H1 (cell line): ENCODE data around the gene COL11A1. TPM values are rescaled to one million over a fixed set of nuclear protein-coding genes. Genes with fewer than 3 reads are reported as not detected.

Experiments used
- CTBP2 ChIP-seq: IDR thresholded peaks from 2 replicates; pipeline ENCODE4 v1.7.0; 2011; ENCODE audit warnings: borderline replicate concordance, mild to moderate bottlenecking, moderate library complexity, mixed read lengths, low read length; ENCODE audit not compliant: insufficient read depth, insufficient read length
- NANOG ChIP-seq: IDR thresholded peaks from 2 replicates; pipeline ENCODE4 v1.6.1; 2011; ENCODE audit warnings: low read length, low read depth, mild to moderate bottlenecking, inconsistent platforms; ENCODE audit not compliant: insufficient read depth, poor library complexity, severe bottlenecking
- polyA plus RNA-seq, 7 experiments: library from polyadenylated mRNA; depleted of rRNA in 3 of 7; stranded (reverse) in 5 of 7; unstranded in 2 of 7; fragments of >200 nt in 5 of 7; fragments of 200-250 nt in 2 of 7; gene quantifications; 1 replicate in 5 of 7; 2 replicates in 1 of 7; 4 replicates in 1 of 7; pipeline versions ENCODE4 v1.2.1 to v1.2.3, GENCODE V29; 2011 to 2013; ENCODE audit warnings: missing spikeins in 2 of 7, mixed read lengths in 2 of 7
- total RNA-seq: library from RNA; stranded (reverse); fragmentation: NEBNext Ultra II Directional; extraction: Animal tissue kit (Norgen Biotek cat#: 25700); gene quantifications from 2 replicates; pipeline ENCODE4 v1.2.1, GENCODE V29; 2021
- TF ChIP-seq, protein P1 (sequence below): fragments of 300-600 bp; sonication (generic); IDR thresholded peaks from 2 replicates; pipeline ENCODE4 v1.7.1; 2012; ENCODE audit warnings: low read length, moderate library complexity, mild to moderate bottlenecking, inconsistent platforms; ENCODE audit not compliant: insufficient replicate concordance

Gene COL11A1
- total and polyA plus RNA-seq, 2 of the 8 experiments (the other 6 are each of a cell fraction or from before 2014, with no cell fraction given) = 4.0 to 27.9 TPM

DNA sequence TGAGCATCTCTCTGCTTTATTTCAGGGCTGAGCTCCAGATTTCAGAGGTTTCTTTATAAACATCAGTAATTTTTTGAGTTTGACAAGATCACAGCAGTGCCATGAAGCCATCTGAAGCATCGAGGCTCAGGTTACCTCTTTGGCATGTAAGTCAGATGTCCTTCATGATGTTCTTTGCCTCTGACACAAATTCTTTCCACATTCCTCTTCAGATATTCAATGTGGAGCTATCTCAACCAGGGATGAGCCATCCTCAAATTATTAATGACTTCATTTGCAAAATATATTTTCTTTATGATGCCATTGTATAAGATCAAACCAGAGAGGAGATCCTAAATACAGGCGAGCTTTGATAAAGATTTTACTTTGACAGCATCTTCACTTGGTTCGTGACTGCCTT lies 256.7 kb downstream of the COL11A1 start (continued):
- TF ChIP-seq, protein P1, sequence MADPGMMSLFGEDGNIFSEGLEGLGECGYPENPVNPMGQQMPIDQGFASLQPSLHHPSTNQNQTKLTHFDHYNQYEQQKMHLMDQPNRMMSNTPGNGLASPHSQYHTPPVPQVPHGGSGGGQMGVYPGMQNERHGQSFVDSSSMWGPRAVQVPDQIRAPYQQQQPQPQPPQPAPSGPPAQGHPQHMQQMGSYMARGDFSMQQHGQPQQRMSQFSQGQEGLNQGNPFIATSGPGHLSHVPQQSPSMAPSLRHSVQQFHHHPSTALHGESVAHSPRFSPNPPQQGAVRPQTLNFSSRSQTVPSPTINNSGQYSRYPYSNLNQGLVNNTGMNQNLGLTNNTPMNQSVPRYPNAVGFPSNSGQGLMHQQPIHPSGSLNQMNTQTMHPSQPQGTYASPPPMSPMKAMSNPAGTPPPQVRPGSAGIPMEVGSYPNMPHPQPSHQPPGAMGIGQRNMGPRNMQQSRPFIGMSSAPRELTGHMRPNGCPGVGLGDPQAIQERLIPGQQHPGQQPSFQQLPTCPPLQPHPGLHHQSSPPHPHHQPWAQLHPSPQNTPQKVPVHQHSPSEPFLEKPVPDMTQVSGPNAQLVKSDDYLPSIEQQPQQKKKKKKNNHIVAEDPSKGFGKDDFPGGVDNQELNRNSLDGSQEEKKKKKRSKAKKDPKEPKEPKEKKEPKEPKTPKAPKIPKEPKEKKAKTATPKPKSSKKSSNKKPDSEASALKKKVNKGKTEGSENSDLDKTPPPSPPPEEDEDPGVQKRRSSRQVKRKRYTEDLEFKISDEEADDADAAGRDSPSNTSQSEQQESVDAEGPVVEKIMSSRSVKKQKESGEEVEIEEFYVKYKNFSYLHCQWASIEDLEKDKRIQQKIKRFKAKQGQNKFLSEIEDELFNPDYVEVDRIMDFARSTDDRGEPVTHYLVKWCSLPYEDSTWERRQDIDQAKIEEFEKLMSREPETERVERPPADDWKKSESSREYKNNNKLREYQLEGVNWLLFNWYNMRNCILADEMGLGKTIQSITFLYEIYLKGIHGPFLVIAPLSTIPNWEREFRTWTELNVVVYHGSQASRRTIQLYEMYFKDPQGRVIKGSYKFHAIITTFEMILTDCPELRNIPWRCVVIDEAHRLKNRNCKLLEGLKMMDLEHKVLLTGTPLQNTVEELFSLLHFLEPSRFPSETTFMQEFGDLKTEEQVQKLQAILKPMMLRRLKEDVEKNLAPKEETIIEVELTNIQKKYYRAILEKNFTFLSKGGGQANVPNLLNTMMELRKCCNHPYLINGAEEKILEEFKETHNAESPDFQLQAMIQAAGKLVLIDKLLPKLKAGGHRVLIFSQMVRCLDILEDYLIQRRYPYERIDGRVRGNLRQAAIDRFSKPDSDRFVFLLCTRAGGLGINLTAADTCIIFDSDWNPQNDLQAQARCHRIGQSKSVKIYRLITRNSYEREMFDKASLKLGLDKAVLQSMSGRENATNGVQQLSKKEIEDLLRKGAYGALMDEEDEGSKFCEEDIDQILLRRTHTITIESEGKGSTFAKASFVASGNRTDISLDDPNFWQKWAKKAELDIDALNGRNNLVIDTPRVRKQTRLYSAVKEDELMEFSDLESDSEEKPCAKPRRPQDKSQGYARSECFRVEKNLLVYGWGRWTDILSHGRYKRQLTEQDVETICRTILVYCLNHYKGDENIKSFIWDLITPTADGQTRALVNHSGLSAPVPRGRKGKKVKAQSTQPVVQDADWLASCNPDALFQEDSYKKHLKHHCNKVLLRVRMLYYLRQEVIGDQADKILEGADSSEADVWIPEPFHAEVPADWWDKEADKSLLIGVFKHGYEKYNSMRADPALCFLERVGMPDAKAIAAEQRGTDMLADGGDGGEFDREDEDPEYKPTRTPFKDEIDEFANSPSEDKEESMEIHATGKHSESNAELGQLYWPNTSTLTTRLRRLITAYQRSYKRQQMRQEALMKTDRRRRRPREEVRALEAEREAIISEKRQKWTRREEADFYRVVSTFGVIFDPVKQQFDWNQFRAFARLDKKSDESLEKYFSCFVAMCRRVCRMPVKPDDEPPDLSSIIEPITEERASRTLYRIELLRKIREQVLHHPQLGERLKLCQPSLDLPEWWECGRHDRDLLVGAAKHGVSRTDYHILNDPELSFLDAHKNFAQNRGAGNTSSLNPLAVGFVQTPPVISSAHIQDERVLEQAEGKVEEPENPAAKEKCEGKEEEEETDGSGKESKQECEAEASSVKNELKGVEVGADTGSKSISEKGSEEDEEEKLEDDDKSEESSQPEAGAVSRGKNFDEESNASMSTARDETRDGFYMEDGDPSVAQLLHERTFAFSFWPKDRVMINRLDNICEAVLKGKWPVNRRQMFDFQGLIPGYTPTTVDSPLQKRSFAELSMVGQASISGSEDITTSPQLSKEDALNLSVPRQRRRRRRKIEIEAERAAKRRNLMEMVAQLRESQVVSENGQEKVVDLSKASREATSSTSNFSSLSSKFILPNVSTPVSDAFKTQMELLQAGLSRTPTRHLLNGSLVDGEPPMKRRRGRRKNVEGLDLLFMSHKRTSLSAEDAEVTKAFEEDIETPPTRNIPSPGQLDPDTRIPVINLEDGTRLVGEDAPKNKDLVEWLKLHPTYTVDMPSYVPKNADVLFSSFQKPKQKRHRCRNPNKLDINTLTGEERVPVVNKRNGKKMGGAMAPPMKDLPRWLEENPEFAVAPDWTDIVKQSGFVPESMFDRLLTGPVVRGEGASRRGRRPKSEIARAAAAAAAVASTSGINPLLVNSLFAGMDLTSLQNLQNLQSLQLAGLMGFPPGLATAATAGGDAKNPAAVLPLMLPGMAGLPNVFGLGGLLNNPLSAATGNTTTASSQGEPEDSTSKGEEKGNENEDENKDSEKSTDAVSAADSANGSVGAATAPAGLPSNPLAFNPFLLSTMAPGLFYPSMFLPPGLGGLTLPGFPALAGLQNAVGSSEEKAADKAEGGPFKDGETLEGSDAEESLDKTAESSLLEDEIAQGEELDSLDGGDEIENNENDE = no peak
- TF ChIP-seq CTBP2 = no peak
- TF ChIP-seq NANOG = no peak
